Ascending aorta (tissue), 2 donors: ENCODE results near the gene PHACTR3. TPM values are rescaled to one million over a fixed set of nuclear protein-coding genes. Genes with fewer than 3 reads are reported as not detected.
A peak's percentile ranks its signal among the peaks of the same experiment; 100 is the strongest.

Experiments used
- DNase-seq, 2 donors: peaks; one replicate each; pipeline ENCODE4 v3.0.0-alpha.2; 2019; ENCODE audit warnings: low spot score in 2 of 2
- H3K27ac ChIP-seq, 2 donors: fragments of 200-600 bp; sonication (generic); one replicate each; pipeline ENCODE4 v1.5.1; 2016 to 2017; ENCODE audit warnings: mild to moderate bottlenecking in 1 of 2
- H3K27me3 ChIP-seq: fragments of 200-600 bp; sonication (generic); one replicate; pipeline ENCODE4 v1.5.1; 2017
- H3K36me3 ChIP-seq, 2 donors: fragments of 200-600 bp; sonication (generic); one replicate each; pipeline ENCODE4 v1.5.1; 2016
- H3K4me1 ChIP-seq, 2 donors: fragments of 200-600 bp; sonication (generic); one replicate each; pipeline ENCODE4 v1.5.1; 2016 to 2017; ENCODE audit warnings: mild to moderate bottlenecking in 1 of 2
- H3K4me3 ChIP-seq, 2 donors: fragments of 200-600 bp; sonication (generic); one replicate each; pipeline ENCODE4 v1.5.1; 2016 to 2017; ENCODE audit warnings: mild to moderate bottlenecking in 1 of 2
- H3K9me3 ChIP-seq, 2 donors: fragments of 200-600 bp; sonication (generic); one replicate each; pipeline ENCODE4 v1.5.1; 2016
- intact Hi-C: fragments of 100-400 bp; cut with DNase I; formaldehyde crosslinking; loops from one replicate; pipeline ENCODE4 v1.15.1; 2023
- total RNA-seq: library from RNA; depleted of rRNA; stranded (reverse); fragments of >200 nt; gene quantifications from one replicate; pipeline ENCODE4 v1.1.0, GENCODE V29; 2016
- TF ChIP-seq, protein P1 (sequence below), 3 experiments: fragments of 200-600 bp in 2 of 3; fragments of 450-650 bp in 1 of 3; sonication (generic) in 2 of 3; IDR thresholded peaks; one replicate each; pipeline ENCODE4 v1.5.1; 2016 to 2019; ENCODE audit warnings: antibody characterized with exemption in 3 of 3, mild to moderate bottlenecking in 1 of 3, moderate library complexity in 1 of 3

The PHACTR3 gene
- total RNA-seq, 1 donor from 2014 or later, result not detected

DNA sequence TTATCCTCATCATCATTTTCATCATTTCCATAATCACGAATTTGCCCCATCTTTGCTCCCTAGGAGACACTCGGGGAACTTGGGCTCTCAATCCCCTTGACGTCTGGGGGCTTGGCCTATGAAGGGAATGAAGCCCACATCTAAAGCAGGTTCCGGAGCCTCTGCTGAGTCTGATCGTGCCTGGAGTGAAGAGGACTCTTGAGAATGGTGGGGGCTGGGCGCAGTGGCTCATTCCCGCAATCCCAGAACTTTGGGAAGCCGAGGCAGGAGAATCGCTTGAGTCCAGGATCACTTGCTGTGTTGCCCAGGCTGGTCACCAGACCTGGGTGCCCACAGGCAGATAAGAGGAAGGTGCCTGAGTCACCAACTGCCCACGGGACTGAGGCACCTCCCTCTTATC is 214.6 kb downstream of the PHACTR3 start:
- H3K4me3 ChIP-seq, result no peak overlapping the region
- no peak overlapping the region for H3K27ac ChIP-seq
- intact Hi-C loops, result no loop called here
- no peaks in the 10 kb centered on the region for H3K9me3 ChIP-seq
- TF ChIP-seq, protein P1, sequence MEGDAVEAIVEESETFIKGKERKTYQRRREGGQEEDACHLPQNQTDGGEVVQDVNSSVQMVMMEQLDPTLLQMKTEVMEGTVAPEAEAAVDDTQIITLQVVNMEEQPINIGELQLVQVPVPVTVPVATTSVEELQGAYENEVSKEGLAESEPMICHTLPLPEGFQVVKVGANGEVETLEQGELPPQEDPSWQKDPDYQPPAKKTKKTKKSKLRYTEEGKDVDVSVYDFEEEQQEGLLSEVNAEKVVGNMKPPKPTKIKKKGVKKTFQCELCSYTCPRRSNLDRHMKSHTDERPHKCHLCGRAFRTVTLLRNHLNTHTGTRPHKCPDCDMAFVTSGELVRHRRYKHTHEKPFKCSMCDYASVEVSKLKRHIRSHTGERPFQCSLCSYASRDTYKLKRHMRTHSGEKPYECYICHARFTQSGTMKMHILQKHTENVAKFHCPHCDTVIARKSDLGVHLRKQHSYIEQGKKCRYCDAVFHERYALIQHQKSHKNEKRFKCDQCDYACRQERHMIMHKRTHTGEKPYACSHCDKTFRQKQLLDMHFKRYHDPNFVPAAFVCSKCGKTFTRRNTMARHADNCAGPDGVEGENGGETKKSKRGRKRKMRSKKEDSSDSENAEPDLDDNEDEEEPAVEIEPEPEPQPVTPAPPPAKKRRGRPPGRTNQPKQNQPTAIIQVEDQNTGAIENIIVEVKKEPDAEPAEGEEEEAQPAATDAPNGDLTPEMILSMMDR (IDR thresholded peaks at IDR 0.05), result no peak
- no peaks in the 10 kb centered on the region for H3K27me3 ChIP-seq
- H3K36me3 ChIP-seq, result no peaks in the 10 kb centered on the region
- no peak for DNase-seq
- H3K4me1 ChIP-seq, result no peaks in the 10 kb centered on the region

DNA sequence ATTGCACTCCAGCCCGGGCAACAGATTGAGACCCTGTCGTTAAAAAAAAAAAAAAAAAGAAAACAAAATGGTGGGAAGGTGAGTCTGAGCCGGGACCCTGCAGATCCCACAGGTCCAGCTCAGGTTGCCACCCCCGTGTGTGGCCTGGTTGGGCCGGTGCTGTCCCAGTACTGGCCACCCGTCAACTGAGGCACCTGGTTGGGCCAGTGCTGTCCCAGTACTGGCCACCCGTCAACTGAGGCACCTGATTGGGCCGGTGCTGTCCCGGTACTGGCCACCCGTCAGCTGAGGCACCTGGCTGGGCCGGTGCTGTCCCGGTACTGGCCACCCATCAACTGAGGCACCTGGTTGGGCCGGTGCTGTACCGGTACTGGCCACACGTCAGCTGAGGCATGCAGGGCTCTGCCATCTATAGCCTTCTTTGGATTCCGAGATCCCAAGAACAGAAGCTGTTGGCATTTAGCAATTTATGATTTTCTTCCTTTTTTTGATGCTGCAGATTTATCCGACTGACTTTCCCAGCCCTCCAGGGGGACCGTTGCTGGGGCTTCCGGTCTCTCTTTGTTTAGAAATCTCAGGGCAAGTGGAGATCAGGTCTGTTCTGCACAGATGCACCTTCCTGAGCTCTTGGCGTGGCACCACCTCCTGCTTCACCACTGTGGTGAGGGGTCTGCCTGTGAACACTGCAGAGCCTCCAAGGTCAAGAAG is 215.3 kb downstream of the PHACTR3 start:
- Histone ChIP-seq H3K4me1 (no peaks in the 10 kb centered on the region), H3K27me3 (no peaks in the 10 kb centered on the region), H3K36me3 (no peaks in the 10 kb centered on the region), H3K9me3 (no peaks in the 10 kb centered on the region), H3K4me3 (no peak overlapping the region), H3K27ac (no peak overlapping the region)
- intact Hi-C loops, result no loop called here
- DNase-seq, result peak in 1 of 2 donors; percentile 41
- TF ChIP-seq, protein P1 (IDR thresholded peaks at IDR 0.05), result no peak

DNA sequence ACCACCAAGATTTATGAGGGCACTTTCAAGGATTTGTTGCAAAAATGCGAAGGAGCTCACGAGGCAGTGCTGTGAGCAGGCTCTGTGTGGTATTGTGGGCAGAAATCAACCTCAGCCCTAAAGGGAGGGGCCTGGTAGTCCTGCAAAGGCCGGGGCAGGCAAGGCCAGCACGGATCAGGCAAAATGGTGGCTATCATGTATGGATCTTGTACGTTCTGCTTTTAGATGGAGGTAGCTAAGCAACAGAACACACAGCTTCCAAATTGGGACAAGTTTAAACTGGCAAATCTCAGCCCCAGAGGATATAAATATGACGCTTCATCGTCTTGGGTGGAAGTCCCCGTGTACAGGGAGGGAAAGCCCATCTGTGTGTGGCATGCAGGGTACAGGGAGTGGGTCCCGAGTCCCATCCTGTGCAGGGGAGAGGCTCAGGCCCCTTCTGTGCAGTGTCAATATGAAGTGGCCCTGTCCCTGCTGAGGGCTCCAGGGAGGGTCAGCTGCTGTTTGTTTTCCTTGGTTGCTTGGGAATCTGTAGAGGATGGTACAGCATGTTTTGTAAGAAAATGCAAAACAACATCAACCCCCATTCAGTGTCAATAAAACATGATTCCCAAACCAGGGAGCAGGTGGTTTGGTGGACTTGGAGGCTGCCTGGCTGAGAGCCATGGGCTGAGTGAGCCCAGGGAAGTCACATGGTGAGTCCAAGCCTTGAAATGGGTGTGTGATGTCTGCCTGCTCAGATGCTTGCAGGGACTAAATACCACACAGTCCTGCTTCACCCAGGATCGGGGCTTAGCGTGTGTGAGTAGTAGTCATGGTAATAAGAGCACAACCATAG is 216.1 kb downstream of the PHACTR3 start:
- TF ChIP-seq, protein P1 (IDR thresholded peaks at IDR 0.05), result no peak
- H3K4me3 ChIP-seq, result no peak overlapping the region
- no peaks in the 10 kb centered on the region for H3K4me1 ChIP-seq
- H3K27me3 ChIP-seq, result no peaks in the 10 kb centered on the region
- intact Hi-C loops, result no loop called here
- no peaks in the 10 kb centered on the region for H3K9me3 ChIP-seq
- no peaks in the 10 kb centered on the region for H3K36me3 ChIP-seq
- H3K27ac ChIP-seq, result no peak overlapping the region
- peak in 1 of 2 donors; percentile 48 for DNase-seq

DNA sequence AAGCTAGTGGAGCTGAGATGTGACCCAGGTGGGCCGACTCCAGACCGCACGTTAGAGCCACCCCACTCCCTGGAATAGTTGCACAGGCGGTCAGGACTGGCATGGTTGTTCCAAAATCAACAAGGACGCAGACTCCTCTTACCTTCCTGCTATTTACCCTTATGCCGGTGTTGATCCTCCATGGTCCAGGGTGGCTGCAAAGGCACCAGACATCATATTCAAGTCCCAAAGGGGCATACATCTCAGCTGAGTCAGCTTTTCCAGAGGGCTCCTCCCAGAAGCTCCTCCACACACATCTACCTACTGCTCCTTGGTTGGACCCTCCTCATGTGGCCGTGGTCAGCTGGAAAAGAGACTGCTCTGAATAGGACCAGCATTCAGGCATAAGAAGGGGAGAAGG is 216.9 kb downstream of the PHACTR3 start:
- no peaks in the 10 kb centered on the region for H3K36me3 ChIP-seq
- H3K4me3 ChIP-seq, result no peak overlapping the region
- no peaks in the 10 kb centered on the region for H3K9me3 ChIP-seq
- no peaks in the 10 kb centered on the region for H3K27me3 ChIP-seq
- no peaks in the 10 kb centered on the region for H3K4me1 ChIP-seq
- intact Hi-C loops, result no loop called here
- no peak for DNase-seq
- TF ChIP-seq, protein P1 (IDR thresholded peaks at IDR 0.05), result no peak
- H3K27ac ChIP-seq, result no peak overlapping the region

DNA sequence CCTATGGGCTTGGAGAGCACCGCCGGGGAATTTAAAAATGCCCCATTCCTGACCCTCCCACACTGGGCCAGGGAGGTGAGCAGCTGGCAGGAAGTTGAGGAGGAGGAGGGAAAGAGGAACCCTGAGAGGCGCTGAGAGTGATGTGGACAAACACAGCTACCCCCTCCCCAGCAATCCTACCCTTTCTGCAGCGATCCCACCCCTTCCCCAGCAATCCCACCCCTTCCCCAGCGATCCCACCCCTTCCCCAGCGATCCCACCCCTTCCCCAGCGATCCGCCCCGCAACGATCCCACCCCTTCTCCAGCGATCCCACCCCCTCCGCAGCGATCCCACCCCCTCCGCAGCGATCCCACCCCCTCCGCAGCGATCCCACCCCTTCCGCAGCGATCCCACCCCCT is 217.4 kb downstream of the PHACTR3 start:
- TF ChIP-seq, protein P1 (IDR thresholded peaks at IDR 0.05), result no peak
- Histone ChIP-seq H3K4me3 (no peak overlapping the region), H3K9me3 (no peaks in the 10 kb centered on the region), H3K27me3 (no peaks in the 10 kb centered on the region), H3K36me3 (no peaks in the 10 kb centered on the region), H3K27ac (no peak overlapping the region), H3K4me1 (no peaks in the 10 kb centered on the region)
- intact Hi-C loops, result no loop called here
- DNase-seq, result no peak
